PC-9 (cell line): ENCODE results near the gene PRM3.

ENCODE experiments used
- EZH2 ChIP-seq: fragments of 200-600 bp; sonication (generic); IDR thresholded peaks from 2 replicates; pipeline ENCODE4 v1.8.0; 2017; ENCODE audit warnings: antibody characterized with exemption, low read depth
- TF ChIP-seq, protein P1 (sequence below): fragments of 200-600 bp; sonication (generic); conservative IDR thresholded peaks from 2 replicates; pipeline ENCODE4 v1.6.1; 2017; ENCODE audit warnings: mixed run types, antibody characterized with exemption, mild to moderate bottlenecking, moderate library complexity

DNA sequence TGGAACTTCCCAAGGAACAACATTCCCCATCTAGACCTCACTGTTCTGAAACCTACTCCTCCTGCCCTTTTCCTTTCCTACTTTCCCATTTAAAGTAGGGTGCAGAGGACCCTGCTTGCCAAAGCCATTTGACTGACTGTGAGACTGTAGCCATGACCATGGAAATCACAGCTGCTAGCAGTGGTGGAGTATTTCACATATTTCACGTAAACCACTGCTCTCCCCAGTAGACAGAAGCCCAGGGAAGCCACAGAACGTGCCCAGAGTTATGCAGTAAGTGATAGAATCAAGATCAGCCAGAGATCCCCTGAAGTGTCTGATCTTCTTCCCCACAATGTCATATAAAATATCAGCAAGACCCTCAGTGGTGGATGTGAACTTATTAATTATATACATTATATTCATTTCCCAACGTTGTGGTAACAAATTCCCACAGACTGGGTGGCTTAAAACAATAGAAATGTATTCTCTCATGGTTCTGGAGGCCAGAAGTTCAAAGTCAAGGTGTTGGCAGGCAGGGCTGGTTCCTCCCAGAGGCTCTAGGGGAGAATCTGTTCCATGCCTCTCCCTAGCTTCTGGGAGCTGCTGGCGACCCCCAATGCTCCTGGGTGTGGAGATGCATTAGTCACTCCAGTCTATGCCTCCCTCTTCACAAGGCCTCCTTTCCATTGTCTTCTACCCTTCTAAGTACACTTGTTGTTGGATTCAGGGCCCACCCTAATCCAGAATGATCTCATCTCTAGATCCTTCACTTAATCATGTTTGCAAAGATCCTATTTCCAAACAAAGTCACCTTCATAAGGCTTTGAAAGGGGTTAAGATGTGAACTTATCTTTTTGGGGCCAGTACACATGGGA is 28.4 kb upstream of the PRM3 start:
- TF ChIP-seq, protein P1, sequence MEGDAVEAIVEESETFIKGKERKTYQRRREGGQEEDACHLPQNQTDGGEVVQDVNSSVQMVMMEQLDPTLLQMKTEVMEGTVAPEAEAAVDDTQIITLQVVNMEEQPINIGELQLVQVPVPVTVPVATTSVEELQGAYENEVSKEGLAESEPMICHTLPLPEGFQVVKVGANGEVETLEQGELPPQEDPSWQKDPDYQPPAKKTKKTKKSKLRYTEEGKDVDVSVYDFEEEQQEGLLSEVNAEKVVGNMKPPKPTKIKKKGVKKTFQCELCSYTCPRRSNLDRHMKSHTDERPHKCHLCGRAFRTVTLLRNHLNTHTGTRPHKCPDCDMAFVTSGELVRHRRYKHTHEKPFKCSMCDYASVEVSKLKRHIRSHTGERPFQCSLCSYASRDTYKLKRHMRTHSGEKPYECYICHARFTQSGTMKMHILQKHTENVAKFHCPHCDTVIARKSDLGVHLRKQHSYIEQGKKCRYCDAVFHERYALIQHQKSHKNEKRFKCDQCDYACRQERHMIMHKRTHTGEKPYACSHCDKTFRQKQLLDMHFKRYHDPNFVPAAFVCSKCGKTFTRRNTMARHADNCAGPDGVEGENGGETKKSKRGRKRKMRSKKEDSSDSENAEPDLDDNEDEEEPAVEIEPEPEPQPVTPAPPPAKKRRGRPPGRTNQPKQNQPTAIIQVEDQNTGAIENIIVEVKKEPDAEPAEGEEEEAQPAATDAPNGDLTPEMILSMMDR, result no peak
- TF ChIP-seq EZH2, result no peak
